Loucy (cell line): ENCODE results near the gene FHOD1.

Experiments
- EZH2phosphoT487 ChIP-seq: fragments of 200-600 bp; IDR thresholded peaks from 2 replicates; pipeline ENCODE4 v1.6.1; 2018; ENCODE audit warnings: antibody characterized with exemption, mild to moderate bottlenecking, moderate library complexity, borderline replicate concordance
- TF ChIP-seq, protein P1 (sequence below): fragments of 200-600 bp; sonication (generic); conservative IDR thresholded peaks from 2 replicates; pipeline ENCODE4 v1.5.1; 2014; ENCODE audit warnings: mild to moderate bottlenecking, antibody characterized with exemption, low read length

DNA sequence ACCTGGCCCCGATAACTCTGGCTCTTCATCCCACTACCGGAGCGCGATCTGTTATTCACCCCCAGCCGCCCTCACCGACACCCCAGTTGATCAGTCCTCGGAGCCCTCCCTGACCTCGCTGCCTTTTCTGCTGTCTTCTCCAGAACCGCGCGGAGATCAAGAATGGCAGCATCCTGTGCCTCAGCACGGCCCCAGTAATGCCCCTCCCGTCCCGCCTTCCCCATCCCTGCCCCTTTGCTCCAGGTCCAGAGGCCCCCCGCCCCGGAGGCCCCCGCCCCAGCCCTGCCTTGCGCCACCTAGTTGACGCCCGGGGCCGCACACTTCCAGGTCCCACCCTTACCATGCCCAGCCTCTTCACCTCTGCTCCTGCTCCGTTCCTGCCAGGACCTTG is 47.5 kb downstream of the FHOD1 start:
- TF ChIP-seq, protein P1, sequence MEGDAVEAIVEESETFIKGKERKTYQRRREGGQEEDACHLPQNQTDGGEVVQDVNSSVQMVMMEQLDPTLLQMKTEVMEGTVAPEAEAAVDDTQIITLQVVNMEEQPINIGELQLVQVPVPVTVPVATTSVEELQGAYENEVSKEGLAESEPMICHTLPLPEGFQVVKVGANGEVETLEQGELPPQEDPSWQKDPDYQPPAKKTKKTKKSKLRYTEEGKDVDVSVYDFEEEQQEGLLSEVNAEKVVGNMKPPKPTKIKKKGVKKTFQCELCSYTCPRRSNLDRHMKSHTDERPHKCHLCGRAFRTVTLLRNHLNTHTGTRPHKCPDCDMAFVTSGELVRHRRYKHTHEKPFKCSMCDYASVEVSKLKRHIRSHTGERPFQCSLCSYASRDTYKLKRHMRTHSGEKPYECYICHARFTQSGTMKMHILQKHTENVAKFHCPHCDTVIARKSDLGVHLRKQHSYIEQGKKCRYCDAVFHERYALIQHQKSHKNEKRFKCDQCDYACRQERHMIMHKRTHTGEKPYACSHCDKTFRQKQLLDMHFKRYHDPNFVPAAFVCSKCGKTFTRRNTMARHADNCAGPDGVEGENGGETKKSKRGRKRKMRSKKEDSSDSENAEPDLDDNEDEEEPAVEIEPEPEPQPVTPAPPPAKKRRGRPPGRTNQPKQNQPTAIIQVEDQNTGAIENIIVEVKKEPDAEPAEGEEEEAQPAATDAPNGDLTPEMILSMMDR: no peak
- no peak for TF ChIP-seq EZH2phosphoT487
